Vagina (tissue), 2 donors: ENCODE data around the gene MYO9A. TPM values are rescaled to one million over a fixed set of nuclear protein-coding genes. Genes with fewer than 3 reads are reported as not detected.
"Not testable (repeated sequence)": the region's sequence is repeated elsewhere in the genome, so short reads cannot be mapped to it uniquely, and the experiment has no call there.

Experiments used
- DNase-seq, 2 donors: peaks; one replicate each; pipeline ENCODE4 v3.0.0-alpha.2; 2017; ENCODE audit errors: extremely low spot score in 2 of 2
- H3K27ac ChIP-seq: fragments of 200-600 bp; sonication (generic); one replicate; pipeline ENCODE4 v1.5.1; 2019
- H3K27me3 ChIP-seq: fragments of 200-600 bp; sonication (generic); one replicate; pipeline ENCODE4 v1.5.1; 2019
- H3K36me3 ChIP-seq, 2 donors: fragments of 200-600 bp; sonication (generic); one replicate each; pipeline ENCODE4 v1.5.1; 2017 to 2019
- H3K4me1 ChIP-seq: fragments of 200-600 bp; sonication (generic); one replicate; pipeline ENCODE4 v1.5.1; 2019
- H3K4me3 ChIP-seq, 2 donors: fragments of 200-600 bp; sonication (generic); 1 replicate in 1 of 2; 2 replicates in 1 of 2; pipeline ENCODE4 v1.5.1; 2016 to 2019
- H3K9me3 ChIP-seq: fragments of 200-600 bp; sonication (generic); one replicate; pipeline ENCODE4 v1.5.1; 2019
- POLR2A ChIP-seq, 2 donors: fragments of 450-650 bp; IDR thresholded peaks; one replicate each; pipeline ENCODE4 v1.6.1; 2017; ENCODE audit warnings: antibody characterized with exemption in 2 of 2, mild to moderate bottlenecking in 2 of 2, moderate library complexity in 2 of 2
- POLR2AphosphoS5 ChIP-seq, 2 donors: sonication (generic); formaldehyde crosslinking; IDR thresholded peaks; one replicate each; pipeline ENCODE4 v1.9.0; 2017; ENCODE audit warnings: antibody characterized with exemption in 2 of 2, mild to moderate bottlenecking in 2 of 2, low read depth in 1 of 2; ENCODE audit not compliant: insufficient read depth in 1 of 2
- intact Hi-C: fragments of 100-400 bp; cut with DNase I; formaldehyde crosslinking; loops from one replicate; pipeline ENCODE4 v1.15.1; 2023
- total RNA-seq: library from RNA; depleted of rRNA; stranded (reverse); fragments of >200 nt; gene quantifications from one replicate; pipeline ENCODE4 v1.2.3, GENCODE V29; 2016
- TF ChIP-seq, protein P1 (sequence below), 3 experiments: fragments of 450-650 bp in 2 of 3; fragments of 200-600 bp in 1 of 3; sonication (generic) in 1 of 3; IDR thresholded peaks; one replicate each; pipeline ENCODE4 v1.5.1; 2017 to 2019; ENCODE audit warnings: antibody characterized with exemption in 3 of 3, mild to moderate bottlenecking in 2 of 3, moderate library complexity in 2 of 3

MYO9A gene
- total RNA-seq, 1 donor from 2014 or later = 50.3 TPM

DNA sequence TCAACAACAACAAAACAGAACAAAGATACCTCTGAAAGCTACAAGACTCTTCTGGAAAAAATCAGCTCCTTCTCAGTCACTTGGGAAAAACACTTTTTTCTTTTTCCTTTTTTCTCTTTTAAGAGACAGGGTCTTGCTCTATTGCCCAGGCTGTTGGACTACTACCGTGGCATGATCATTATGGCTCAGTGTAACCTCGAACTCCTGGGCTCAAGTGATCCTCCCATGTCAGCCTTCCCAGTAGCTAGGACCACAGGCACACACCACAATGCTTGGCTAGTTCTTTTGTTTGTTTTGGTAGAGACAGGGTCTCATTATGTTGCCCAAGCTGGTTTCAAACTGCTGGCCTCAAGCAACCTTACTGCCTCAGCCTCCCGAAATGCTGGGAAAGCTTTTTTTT is 12.8 kb downstream of the MYO9A start:
- no peak for DNase-seq
- H3K36me3 ChIP-seq = no peaks in the 10 kb centered on the region
- intact Hi-C loops = no loop called here
- no peaks in the 10 kb centered on the region for H3K27me3 ChIP-seq
- no peaks in the 10 kb centered on the region for H3K9me3 ChIP-seq
- no peak overlapping the region for H3K4me3 ChIP-seq
- no peak for TF ChIP-seq POLR2AphosphoS5 (IDR thresholded peaks at IDR 0.05; ENCODE audit: insufficient read depth in 1 of 2, low read depth in 1 of 2)
- no peak for TF ChIP-seq POLR2A (IDR thresholded peaks at IDR 0.05)
- TF ChIP-seq, protein P1, sequence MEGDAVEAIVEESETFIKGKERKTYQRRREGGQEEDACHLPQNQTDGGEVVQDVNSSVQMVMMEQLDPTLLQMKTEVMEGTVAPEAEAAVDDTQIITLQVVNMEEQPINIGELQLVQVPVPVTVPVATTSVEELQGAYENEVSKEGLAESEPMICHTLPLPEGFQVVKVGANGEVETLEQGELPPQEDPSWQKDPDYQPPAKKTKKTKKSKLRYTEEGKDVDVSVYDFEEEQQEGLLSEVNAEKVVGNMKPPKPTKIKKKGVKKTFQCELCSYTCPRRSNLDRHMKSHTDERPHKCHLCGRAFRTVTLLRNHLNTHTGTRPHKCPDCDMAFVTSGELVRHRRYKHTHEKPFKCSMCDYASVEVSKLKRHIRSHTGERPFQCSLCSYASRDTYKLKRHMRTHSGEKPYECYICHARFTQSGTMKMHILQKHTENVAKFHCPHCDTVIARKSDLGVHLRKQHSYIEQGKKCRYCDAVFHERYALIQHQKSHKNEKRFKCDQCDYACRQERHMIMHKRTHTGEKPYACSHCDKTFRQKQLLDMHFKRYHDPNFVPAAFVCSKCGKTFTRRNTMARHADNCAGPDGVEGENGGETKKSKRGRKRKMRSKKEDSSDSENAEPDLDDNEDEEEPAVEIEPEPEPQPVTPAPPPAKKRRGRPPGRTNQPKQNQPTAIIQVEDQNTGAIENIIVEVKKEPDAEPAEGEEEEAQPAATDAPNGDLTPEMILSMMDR (IDR thresholded peaks at IDR 0.05) = no peak
- H3K27ac ChIP-seq = no peak overlapping the region
- H3K4me1 ChIP-seq = peaks cover 48% of the 10 kb centered on the region

DNA sequence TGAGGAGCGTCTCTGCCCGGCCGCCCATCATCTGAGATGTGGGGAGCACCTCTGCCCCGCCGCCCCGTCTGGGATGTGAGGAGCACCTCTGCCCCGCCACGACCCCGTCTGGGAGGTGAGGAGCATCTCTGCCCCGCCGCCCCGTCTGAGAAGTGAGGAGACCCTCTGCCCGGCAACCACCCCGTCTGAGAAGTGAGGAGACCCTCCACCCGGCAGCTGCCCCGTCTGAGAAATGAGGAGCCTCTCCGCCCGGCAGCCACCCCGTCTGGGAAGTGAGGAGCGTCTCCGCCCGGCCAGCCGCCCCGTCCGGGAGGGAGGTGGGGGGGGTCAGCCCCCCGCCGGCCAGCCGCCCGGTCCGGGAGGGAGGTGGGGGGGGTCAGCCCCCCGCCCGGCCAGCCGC is 17.4 kb downstream of the MYO9A start:
- H3K27me3 ChIP-seq, H3K27ac ChIP-seq: not testable (repeated sequence)
- H3K4me1 ChIP-seq = peaks cover 14% of the 10 kb centered on the region

DNA sequence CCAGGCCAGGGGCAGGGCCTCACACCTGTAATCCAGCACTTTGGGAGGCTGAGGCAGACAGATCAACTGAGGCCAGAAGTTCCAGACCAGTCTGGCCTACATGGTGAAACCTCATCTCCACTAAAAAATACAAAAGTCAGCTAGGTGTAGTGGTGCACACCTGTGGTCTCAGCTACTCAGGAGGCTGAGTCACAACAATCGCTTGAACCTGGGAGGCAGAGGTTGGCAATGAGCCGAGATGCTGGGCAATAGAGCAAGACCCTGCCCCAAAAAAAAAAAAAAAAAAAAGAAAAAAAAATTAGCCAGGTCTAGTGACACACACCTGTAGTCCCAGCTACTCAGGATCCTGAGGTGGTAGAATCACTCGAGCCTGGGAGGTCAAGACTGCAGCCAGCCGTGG is 18.8 kb downstream of the MYO9A start:
- H3K27me3 ChIP-seq = no peaks in the 10 kb centered on the region
- no peak overlapping the region for H3K27ac ChIP-seq
- no peaks in the 10 kb centered on the region for H3K36me3 ChIP-seq
- intact Hi-C loops = no loop called here
- no peak for TF ChIP-seq POLR2A (IDR thresholded peaks at IDR 0.05)
- TF ChIP-seq POLR2AphosphoS5 (IDR thresholded peaks at IDR 0.05; ENCODE audit: insufficient read depth in 1 of 2, low read depth in 1 of 2) = no peak
- TF ChIP-seq, protein P1 (IDR thresholded peaks at IDR 0.05) = no peak
- no peak overlapping the region for H3K4me3 ChIP-seq
- H3K9me3 ChIP-seq = no peaks in the 10 kb centered on the region
- DNase-seq = no peak
- peaks cover 8% of the 10 kb centered on the region for H3K4me1 ChIP-seq

More for the DNA sequence above, 17.4 kb downstream of the MYO9A start:
- DNase-seq, H3K4me3 ChIP-seq, intact Hi-C loops, H3K9me3 ChIP-seq, H3K36me3 ChIP-seq: not testable (repeated sequence)

DNA sequence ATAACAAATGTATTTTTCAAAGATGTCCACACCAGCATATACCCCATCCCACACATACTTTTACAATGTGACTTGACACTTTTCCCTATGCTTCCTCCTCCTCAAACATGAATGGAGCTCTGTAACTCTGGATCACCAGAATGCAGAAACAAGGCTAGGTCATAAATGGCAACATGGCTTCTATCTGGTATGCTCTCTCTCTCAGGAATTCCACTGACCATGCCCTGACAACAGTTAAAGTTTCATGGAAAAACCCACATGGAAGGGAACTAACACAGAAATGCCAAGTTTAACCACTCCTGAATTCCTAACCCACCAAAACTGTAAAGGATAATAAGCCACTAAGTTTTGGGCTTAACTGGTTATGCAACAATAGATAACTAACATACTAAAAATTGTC is 19.9 kb downstream of the MYO9A start:
- H3K36me3 ChIP-seq = no peaks in the 10 kb centered on the region
- H3K4me1 ChIP-seq = no peaks in the 10 kb centered on the region
- intact Hi-C loops = no loop called here
- no peak for TF ChIP-seq POLR2AphosphoS5 (IDR thresholded peaks at IDR 0.05; ENCODE audit: insufficient read depth in 1 of 2, low read depth in 1 of 2)
- no peak for TF ChIP-seq POLR2A (IDR thresholded peaks at IDR 0.05)
- TF ChIP-seq, protein P1 (IDR thresholded peaks at IDR 0.05) = no peak
- DNase-seq = no peak
- H3K27me3 ChIP-seq = no peaks in the 10 kb centered on the region
- no peak overlapping the region for H3K4me3 ChIP-seq
- H3K9me3 ChIP-seq = no peaks in the 10 kb centered on the region
- H3K27ac ChIP-seq = no peak overlapping the region

DNA sequence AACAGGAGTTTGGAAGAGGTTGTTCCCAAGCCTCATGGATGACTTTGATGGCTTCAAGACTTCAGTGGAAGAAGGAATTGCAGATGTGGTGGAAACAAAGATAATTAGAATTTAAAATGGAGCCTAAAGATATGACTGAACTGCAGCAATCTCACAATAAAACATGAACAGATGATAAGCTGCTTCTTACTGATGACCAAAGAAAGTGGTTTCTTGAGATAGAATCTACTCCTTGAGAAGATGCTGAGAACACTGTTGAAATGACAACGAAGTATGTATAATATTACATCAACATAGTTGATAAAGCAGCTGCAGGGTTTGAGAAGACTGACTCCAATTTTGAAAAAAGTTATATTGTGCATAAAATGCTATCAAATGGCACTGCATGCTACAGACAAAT is 21.2 kb downstream of the MYO9A start:
- DNase-seq = no peak
- Histone ChIP-seq H3K27me3 (no peaks in the 10 kb centered on the region), H3K36me3 (peaks cover 0 to 3% of the 10 kb centered on the region in 2 donors), H3K4me1 (no peaks in the 10 kb centered on the region), H3K4me3 (no peak overlapping the region), H3K27ac (no peak overlapping the region), H3K9me3 (no peaks in the 10 kb centered on the region)
- intact Hi-C loops = no loop called here
- no peak for TF ChIP-seq POLR2A (IDR thresholded peaks at IDR 0.05)
- TF ChIP-seq, protein P1 (IDR thresholded peaks at IDR 0.05) = no peak

DNA sequence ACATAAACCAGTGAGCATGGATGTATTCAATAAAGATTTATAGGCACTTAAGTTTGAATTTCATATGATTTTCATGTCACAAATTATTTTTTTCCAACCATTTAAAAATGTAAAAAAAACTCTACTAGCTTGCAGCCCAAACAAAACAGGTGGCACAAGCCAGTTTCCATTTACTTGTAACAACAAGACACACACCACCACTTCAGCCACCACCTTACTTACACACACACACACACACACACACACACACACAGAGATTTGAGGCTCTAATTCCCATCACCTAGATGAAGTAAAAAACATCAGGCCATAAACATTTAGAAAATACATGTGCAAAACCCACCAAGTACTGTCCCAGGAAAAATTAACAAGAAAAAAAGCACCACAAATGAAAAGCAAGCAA is 25.3 kb downstream of the MYO9A start:
- no peak overlapping the region for H3K27ac ChIP-seq
- no peaks in the 10 kb centered on the region for H3K9me3 ChIP-seq
- intact Hi-C loops = no loop called here
- H3K4me3 ChIP-seq = no peak overlapping the region
- H3K4me1 ChIP-seq = no peaks in the 10 kb centered on the region
- H3K36me3 ChIP-seq = peaks cover 0 to 3% of the 10 kb centered on the region in 2 donors
- H3K27me3 ChIP-seq = no peaks in the 10 kb centered on the region
- no peak for DNase-seq
- TF ChIP-seq, protein P1 (IDR thresholded peaks at IDR 0.05) = no peak
- TF ChIP-seq POLR2AphosphoS5 (IDR thresholded peaks at IDR 0.05; ENCODE audit: insufficient read depth in 1 of 2, low read depth in 1 of 2) (no peak), POLR2A (IDR thresholded peaks at IDR 0.05) (no peak)
